Adrenal gland (tissue), 12 donors: ENCODE measurements around the gene MFSD2B. TPM values are rescaled to one million over a fixed set of nuclear protein-coding genes. Genes with fewer than 3 reads are reported as not detected.

Source experiments
- DNase-seq, 7 donors: peaks; one replicate each; pipeline ENCODE4 v3.0.0-alpha.2; 2019 to 2020
- H3K27ac ChIP-seq, 5 donors: fragments of 200-600 bp; sonication (generic) in 4 of 5; 1 replicate in 3 of 5; 2 replicates in 2 of 5; pipeline versions ENCODE4 v1.5.1 to v1.8.0; 2016 to 2020; ENCODE audit warnings: mild to moderate bottlenecking in 1 of 5
- H3K27me3 ChIP-seq: fragments of 200-600 bp; 2 replicates; pipeline ENCODE4 v1.8.0; 2021
- H3K36me3 ChIP-seq, 2 donors: fragments of 200-600 bp; replicated peaks in 1 of 2; 1 replicate in 1 of 2; 2 replicates in 1 of 2; pipeline versions ENCODE4 v1.5.1 to v1.8.0; 2018 to 2022
- H3K4me1 ChIP-seq, 2 donors: fragments of 200-600 bp; replicated peaks in 1 of 2; 1 replicate in 1 of 2; 2 replicates in 1 of 2; pipeline versions ENCODE4 v1.5.1 to v1.8.0; 2018 to 2021
- H3K4me3 ChIP-seq, 4 donors: fragments of 200-600 bp; sonication (generic) in 3 of 4; one replicate each; pipeline ENCODE4 v1.5.1; 2016 to 2018
- H3K9me3 ChIP-seq, 3 donors: fragments of 200-600 bp; sonication (generic) in 1 of 3; replicated peaks in 1 of 3; 1 replicate in 2 of 3; 2 replicates in 1 of 3; pipeline versions ENCODE4 v1.5.1 to v1.8.0; 2016 to 2021
- POLR2A ChIP-seq, 2 donors: fragments of 450-650 bp; IDR thresholded peaks; one replicate each; pipeline ENCODE4 v1.6.1; 2017; ENCODE audit warnings: antibody characterized with exemption in 2 of 2, mild to moderate bottlenecking in 2 of 2, moderate library complexity in 1 of 2
- WGBS, 4 donors: extraction: QIAGEN DNeasy Blood & Tissue Kit in 2 of 4; methylation state at CpG; one replicate each; pipeline versions ENCODE4 v1.1.5 to v1.1.7; 2013 to 2017; 5-methylcytosine and 5-hydroxymethylcytosine counted together
- intact Hi-C, 2 donors: fragments of 100-400 bp; cut with DNase I; formaldehyde crosslinking; loops; one replicate each; pipeline versions ENCODE4 v1.14.1 to v1.15.0; 2022 to 2023
- polyA plus RNA-seq, 3 donors: library from polyadenylated mRNA; stranded (reverse); fragments of 200-250 nt in 2 of 3; fragments of 350-450 nt in 1 of 3; fragmentation: Illumina TruSeq in 1 of 3; extraction: RNeasy Lipid Tissue Mini Kit (QIAGEN cat#74804) in 1 of 3; gene quantifications; one replicate each; pipeline ENCODE4 v1.2.3, GENCODE V29; 2013 to 2014
- small RNA-seq, 2 donors: library from RNA; depleted of rRNA; stranded (forward); fragments of <200 nt; gene quantifications; one replicate each; pipeline ENCODE3, GENCODE V24; 2016
- total RNA-seq, 9 donors: library from RNA; depleted of rRNA in 4 of 9; stranded (reverse); fragments of >200 nt in 4 of 9; fragments of 120-200 nt in 1 of 9; fragmentation: NEBNext Ultra II Directional in 1 of 9; extraction: Animal tissue kit (Norgen Biotek cat#: 25700) in 1 of 9; gene quantifications; one replicate each; pipeline versions ENCODE4 v1.1.0 to v1.2.4, GENCODE V29; 2013 to 2023
- TF ChIP-seq, protein P1 (sequence below), 6 experiments: fragments of 450-650 bp in 4 of 6; fragments of 200-600 bp in 2 of 6; sonication (generic) in 1 of 6; IDR thresholded peaks; 1 replicate in 5 of 6; 2 replicates in 1 of 6; pipeline versions ENCODE4 v1.5.1 to v1.8.0; 2016 to 2021; ENCODE audit warnings: antibody characterized with exemption in 6 of 6, mild to moderate bottlenecking in 2 of 6, moderate library complexity in 1 of 6
- donor health status: healthy with polysubstance abuse.
- donor health status: Bipolar disorder and iron deficiency.
- donor health status: DM: yes; HTN: yes; CAD: no.
- donor health status: DM: no; HTN: no; CAD: no.
- donor health status: DM: no; HTN: no; CAD: no.
- donor health status: DM: yes; HTN: yes; CAD: no.

Gene MFSD2B
- total and polyA plus RNA-seq, 12 donors: 0.03 to 0.61 (median 0.30) TPM; not detected in 7

DNA sequence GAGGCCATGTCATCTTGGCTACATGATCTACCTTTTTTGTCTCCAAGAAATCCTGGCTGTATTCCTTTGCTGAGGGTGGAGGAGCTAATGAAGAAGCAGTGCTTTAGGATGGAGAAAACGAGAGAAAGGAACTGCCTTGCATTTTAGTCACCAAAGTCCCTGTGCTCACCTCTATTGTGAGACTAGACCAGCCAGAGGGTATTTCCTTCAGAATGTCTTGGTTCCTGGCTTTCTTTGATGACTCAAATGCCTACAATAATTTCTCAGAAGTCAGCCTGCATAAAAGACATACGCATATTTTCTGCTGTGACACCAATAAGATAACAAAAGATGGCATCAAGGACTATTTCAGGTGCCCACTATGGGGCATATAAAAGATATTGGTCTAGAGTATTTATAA lies 55.5 kb downstream of the MFSD2B start:
- Histone ChIP-seq H3K27me3 (no peaks in the 10 kb centered on the region), H3K27ac (no peak overlapping the region), H3K4me1 (no peaks in the 10 kb centered on the region), H3K4me3 (no peak overlapping the region), H3K9me3 (no peaks in the 10 kb centered on the region), H3K36me3 (peaks cover 0 to 22% of the 10 kb centered on the region in 2 donors)
- no peak for TF ChIP-seq POLR2A (IDR thresholded peaks at IDR 0.05)
- TF ChIP-seq, protein P1, sequence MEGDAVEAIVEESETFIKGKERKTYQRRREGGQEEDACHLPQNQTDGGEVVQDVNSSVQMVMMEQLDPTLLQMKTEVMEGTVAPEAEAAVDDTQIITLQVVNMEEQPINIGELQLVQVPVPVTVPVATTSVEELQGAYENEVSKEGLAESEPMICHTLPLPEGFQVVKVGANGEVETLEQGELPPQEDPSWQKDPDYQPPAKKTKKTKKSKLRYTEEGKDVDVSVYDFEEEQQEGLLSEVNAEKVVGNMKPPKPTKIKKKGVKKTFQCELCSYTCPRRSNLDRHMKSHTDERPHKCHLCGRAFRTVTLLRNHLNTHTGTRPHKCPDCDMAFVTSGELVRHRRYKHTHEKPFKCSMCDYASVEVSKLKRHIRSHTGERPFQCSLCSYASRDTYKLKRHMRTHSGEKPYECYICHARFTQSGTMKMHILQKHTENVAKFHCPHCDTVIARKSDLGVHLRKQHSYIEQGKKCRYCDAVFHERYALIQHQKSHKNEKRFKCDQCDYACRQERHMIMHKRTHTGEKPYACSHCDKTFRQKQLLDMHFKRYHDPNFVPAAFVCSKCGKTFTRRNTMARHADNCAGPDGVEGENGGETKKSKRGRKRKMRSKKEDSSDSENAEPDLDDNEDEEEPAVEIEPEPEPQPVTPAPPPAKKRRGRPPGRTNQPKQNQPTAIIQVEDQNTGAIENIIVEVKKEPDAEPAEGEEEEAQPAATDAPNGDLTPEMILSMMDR (IDR thresholded peaks at IDR 0.05): no peak
- 76 to 94% (median 78%) methylated on average over 2 of the region's 2 CpGs for WGBS, 4 donors
- no peak for DNase-seq
- intact Hi-C loops: no loop called here

DNA sequence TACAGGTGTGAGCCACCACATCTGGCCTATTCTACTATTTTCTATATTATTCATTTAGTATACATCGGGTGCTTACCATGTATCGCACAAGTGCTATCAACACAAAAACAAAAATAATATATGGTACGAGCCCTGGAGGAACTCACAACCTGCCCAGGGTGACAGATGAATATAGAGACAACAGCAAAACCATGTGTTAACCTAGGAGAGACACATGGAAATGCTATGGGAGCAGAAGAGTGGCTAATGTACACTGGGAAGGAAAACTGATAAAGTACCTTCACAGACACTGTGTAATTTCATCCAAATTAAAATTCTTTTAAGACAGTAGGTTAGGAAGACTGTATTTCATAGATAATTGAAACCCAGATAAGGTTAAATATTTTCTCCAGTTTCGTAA lies 62.4 kb downstream of the MFSD2B start:
- H3K4me1 ChIP-seq: peaks cover 7 to 11% of the 10 kb centered on the region in 2 donors
- intact Hi-C loops: loop anchor here in 1 of 2 donors (10.0 kb wide), 1 partner anchor 147 kb away; the partner anchor contains the start of gene ATAD2B
- TF ChIP-seq, protein P1 (IDR thresholded peaks at IDR 0.05): no peak
- no peak for TF ChIP-seq POLR2A (IDR thresholded peaks at IDR 0.05)
- H3K4me3 ChIP-seq: no peak overlapping the region
- peaks cover 0 to 41% of the 10 kb centered on the region in 2 donors for H3K36me3 ChIP-seq
- H3K27me3 ChIP-seq: no peaks in the 10 kb centered on the region
- no peak for DNase-seq
- WGBS, 4 donors: 82 to 95% (median 91%) methylated on average over 4 of the region's 4 CpGs
- no peak overlapping the region for H3K27ac ChIP-seq
- H3K9me3 ChIP-seq: no peaks in the 10 kb centered on the region

DNA sequence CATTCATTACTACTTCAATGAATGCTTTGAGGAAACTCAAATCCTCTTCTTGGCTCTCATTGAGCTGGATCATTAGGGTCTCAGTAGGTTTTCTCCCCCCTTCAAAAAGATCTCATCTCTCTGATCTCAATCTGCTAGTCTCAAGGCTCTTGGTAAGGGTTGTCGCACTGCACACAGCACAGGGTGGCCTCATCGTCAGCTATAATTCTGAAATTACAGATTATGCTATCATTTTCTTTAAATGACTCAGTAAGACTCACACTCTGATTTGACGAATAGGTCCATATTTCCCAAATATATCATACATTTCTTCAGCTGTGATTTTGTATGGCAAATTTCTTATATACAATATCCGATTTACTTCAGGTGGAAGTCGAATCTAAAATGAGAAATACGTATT lies 63.9 kb downstream of the MFSD2B start:
- H3K27ac ChIP-seq: no peak overlapping the region
- peaks cover 14 to 20% of the 10 kb centered on the region in 2 donors for H3K4me1 ChIP-seq
- intact Hi-C loops: loop anchor here in 1 of 2 donors (10.0 kb wide), 1 partner anchor 149 kb away; the partner anchor contains the start of gene ATAD2B
- H3K9me3 ChIP-seq: no peaks in the 10 kb centered on the region
- H3K27me3 ChIP-seq: no peaks in the 10 kb centered on the region
- TF ChIP-seq, protein P1 (IDR thresholded peaks at IDR 0.05): no peak
- no peak for TF ChIP-seq POLR2A (IDR thresholded peaks at IDR 0.05)
- DNase-seq: no peak
- peaks cover 0 to 30% of the 10 kb centered on the region in 2 donors for H3K36me3 ChIP-seq
- no peak overlapping the region for H3K4me3 ChIP-seq
- 89 to 92% (median 90%) methylated on average over 6 of the region's 6 CpGs for WGBS, 4 donors

DNA sequence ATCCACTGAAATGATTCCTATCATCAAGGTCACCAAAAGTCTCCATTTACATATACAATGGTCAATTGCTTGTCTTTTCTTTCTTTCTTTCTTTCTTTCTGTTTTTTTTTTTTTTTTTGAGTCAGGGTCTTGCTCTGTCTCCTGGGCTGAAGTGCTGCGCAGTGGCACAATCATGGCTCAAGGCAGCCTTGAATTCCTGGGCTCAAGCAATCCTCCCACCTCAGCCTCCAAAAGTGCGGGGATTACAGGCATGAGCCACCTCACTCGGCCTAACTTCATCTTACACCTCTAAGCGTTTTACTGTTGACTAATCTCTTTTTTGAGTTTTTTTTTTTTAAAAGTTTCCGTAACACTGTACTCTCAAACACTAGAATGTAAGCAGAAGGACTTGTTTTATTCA lies 65.4 kb downstream of the MFSD2B start:
- Histone ChIP-seq H3K36me3 (peaks cover 0 to 21% of the 10 kb centered on the region in 2 donors), H3K4me3 (peak overlapping the region in 2 of 4 donors; percentile 66 to 90), H3K4me1 (peaks cover 14 to 20% of the 10 kb centered on the region in 2 donors), H3K9me3 (no peaks in the 10 kb centered on the region), H3K27ac (peak overlapping the region in 3 of 5 donors; percentile 84 to 96 (median 88)), H3K27me3 (no peaks in the 10 kb centered on the region)
- DNase-seq: peak in 1 of 7 donors; percentile 52
- no peak for TF ChIP-seq POLR2A (IDR thresholded peaks at IDR 0.05)
- TF ChIP-seq, protein P1 (IDR thresholded peaks at IDR 0.05): no peak
- WGBS, 4 donors: 59 to 70% (median 66%) methylated on average over 5 of the region's 5 CpGs
- intact Hi-C loops: loop anchor here (5.0 to 10.0 kb wide), 2 partner anchors 148 to 150 kb away; partner anchors contain the start of gene ATAD2B (in 2 of the 2)

Small RNA genes lying within 50 kb of the gene (small RNA-seq; reads per million reads assigned to genes)
- gene RN7SL610P (0 reads per million in 2 donors), gene RNU6-370P (0 reads per million in 2 donors)

Other genes starting within 250 kb of the MFSD2B start
- gene ATAD2B, start 83.0 kb upstream of the MFSD2B start, total RNA-seq: 10 to 100 TPM in 8 of 9 donors, 1 to 10 TPM in 1; 3.4 to 26.7 (median 18.0) TPM
- 1 to 10 TPM; 4.1 to 6.4 (median 5.9) TPM for gene ATAD2B, start 83.0 kb upstream of the MFSD2B start, polyA plus RNA-seq
- 10 to 100 TPM in 6 of 9 donors, 1 to 10 TPM in 3; 6.2 to 17.3 (median 14.1) TPM for gene UBXN2A, start 69.6 kb upstream of the MFSD2B start, total RNA-seq
- gene UBXN2A, start 69.6 kb upstream of the MFSD2B start, polyA plus RNA-seq: 10 to 100 TPM in 1 of 3 donors, 1 to 10 TPM in 2; 5.4 to 11.4 (median 5.4) TPM
- 10 to 100 TPM in 5 of 9 donors, 1 to 10 TPM in 4; 4.1 to 18.0 (median 12.5) TPM for gene WDCP, start 37.3 kb downstream of the MFSD2B start, total RNA-seq
- 10 to 100 TPM in 1 of 3 donors, 1 to 10 TPM in 2; 1.9 to 13.0 (median 2.0) TPM for gene WDCP, start 37.3 kb downstream of the MFSD2B start, polyA plus RNA-seq
- 10 to 100 TPM in 2 of 9 donors, 1 to 10 TPM in 7; 3.7 to 18.2 (median 5.7) TPM for gene FKBP1B, start 39.7 kb downstream of the MFSD2B start, total RNA-seq
- 1 to 10 TPM; 4.4 to 8.1 (median 7.0) TPM for gene FKBP1B, start 39.7 kb downstream of the MFSD2B start, polyA plus RNA-seq
- 100 to 1,000 TPM in 3 of 9 donors, 10 to 100 TPM in 6; 61.2 to 209 (median 81.2) TPM for gene SF3B6, start 66.2 kb downstream of the MFSD2B start, total RNA-seq
- 100 to 1,000 TPM in 1 of 3 donors, 10 to 100 TPM in 2; 70.1 to 173 (median 75.8) TPM for gene SF3B6, start 66.2 kb downstream of the MFSD2B start, polyA plus RNA-seq
- 10 to 100 TPM; 18.4 to 31.8 (median 26.9) TPM for gene TP53I3, start 74.7 kb downstream of the MFSD2B start, total RNA-seq
- 10 to 100 TPM; 18.8 to 50.0 (median 48.4) TPM for gene TP53I3, start 74.7 kb downstream of the MFSD2B start, polyA plus RNA-seq
- 1 to 10 TPM in 2 of 9 donors, under 1 TPM in 4, not detected in 3; 0.41 to 1.6 (median 0.88) TPM for gene PFN4, start 113.2 kb downstream of the MFSD2B start, total RNA-seq
- gene PFN4, start 113.2 kb downstream of the MFSD2B start, polyA plus RNA-seq: 1 to 10 TPM in 1 of 3 donors, under 1 TPM in 2; 0.82 to 2.7 (median 0.84) TPM
- 10 to 100 TPM in 8 of 9 donors, 1 to 10 TPM in 1; 1.9 to 33.0 (median 28.9) TPM for gene FAM228B, start 113.4 kb downstream of the MFSD2B start, total RNA-seq
- gene FAM228B, start 113.4 kb downstream of the MFSD2B start, polyA plus RNA-seq: 100 to 1,000 TPM in 1 of 3 donors, 10 to 100 TPM in 2; 18.8 to 141 (median 66.3) TPM
- 1 to 10 TPM in 2 of 9 donors, under 1 TPM in 7; 0.28 to 2.4 (median 0.72) TPM for gene FAM228A, start 165.0 kb downstream of the MFSD2B start, total RNA-seq
- 1 to 10 TPM in 2 of 3 donors, under 1 TPM in 1; 0.64 to 2.4 (median 1.6) TPM for gene FAM228A, start 165.0 kb downstream of the MFSD2B start, polyA plus RNA-seq